GM23338 (cell line): ENCODE results near the gene NSMCE4A. TPM values are rescaled to one million over a fixed set of nuclear protein-coding genes. Genes with fewer than 3 reads are reported as not detected.

Experiments used
- CTCF ChIP-seq, 2 experiments: fragments of 200-600 bp in 1 of 2; sonication (generic) in 1 of 2; conservative IDR thresholded peaks; 2 replicates each; pipeline versions ENCODE4 v1.5.1 to v1.6.1; 2016 to 2017; ENCODE audit warnings: antibody characterized with exemption in 2 of 2, low read depth in 2 of 2, mild to moderate bottlenecking in 2 of 2, moderate library complexity in 1 of 2
- STAT1 ChIP-seq: IDR thresholded peaks from one replicate; pipeline ENCODE4 v1.6.1; 2016; ENCODE audit warnings: antibody characterized with exemption; ENCODE audit not compliant: unreplicated experiment
- ZNF331 ChIP-seq: fragments of 250-450 bp; sonication (Bioruptor Pico); IDR thresholded peaks from 2 replicates; pipeline ENCODE4 v1.5.0; 2020; ENCODE audit warnings: low read depth, mild to moderate bottlenecking, moderate library complexity
- polyA plus RNA-seq: library from polyadenylated mRNA; unstranded; fragments of >200 nt; fragmentation: Nextera tagmentation; extraction: Ambion mirVana; gene quantifications from 2 replicates; pipeline ENCODE4 v1.2.1, GENCODE V29; 2016
- small RNA-seq: library from RNA; depleted of rRNA; stranded (forward); fragments of <200 nt; gene quantifications from one replicate; pipeline ENCODE3, GENCODE V24; 2014; ENCODE audit warnings: low replicate concordance
- total RNA-seq: library from RNA; depleted of rRNA; stranded (reverse); fragments of >200 nt; shearing (Covaris generic); gene quantifications from 2 replicates; pipeline ENCODE4 v1.2.3, GENCODE V29; 2014; rRNA removed

NSMCE4A gene
- total and polyA plus RNA-seq, 2 experiments from 2014 or later = 84.8 to 94.9 TPM

GRCh38 chr10:121910673-121911420 lies 64.2 kb downstream of the NSMCE4A start (continued):
- TF ChIP-seq ZNF331 (CRISPR knock-in tag) = no peak
- TF ChIP-seq STAT1 = no peak
- no peak for TF ChIP-seq CTCF (conservative IDR thresholded peaks at IDR 0.05; ENCODE audit: low read depth in 2 of 2)

Small RNA genes lying within 50 kb of the gene (small RNA-seq; reads per million reads assigned to genes)
- gene RF02219 = not detected

Other genes with a start within 250 kb of the NSMCE4A start
- 24.5 and 26.1 TPM in 2 replicates for gene ATE1, start 47.2 kb downstream of the NSMCE4A start, total RNA-seq
- gene ATE1, start 47.2 kb downstream of the NSMCE4A start, polyA plus RNA-seq = 17.4 and 20.4 TPM in 2 replicates
- gene TACC2, start 13.9 kb upstream of the NSMCE4A start, total RNA-seq = 24.2 and 35.9 TPM in 2 replicates
- 25.8 and 30.8 TPM in 2 replicates for gene TACC2, start 13.9 kb upstream of the NSMCE4A start, polyA plus RNA-seq